HepG2 (cell line): ENCODE data around the gene MGARP. TPM values are rescaled to one million over a fixed set of nuclear protein-coding genes. Genes with fewer than 3 reads are reported as not detected.

Source experiments
- ARID2 ChIP-seq: sonication (generic); formaldehyde crosslinking; IDR thresholded peaks from 2 replicates; pipeline ENCODE4 v1.8.1; 2022; ENCODE audit warnings: mild to moderate bottlenecking, missing genetic modification reagents, borderline replicate concordance
- BORCS8-MEF2B ChIP-seq: sonication (generic); formaldehyde crosslinking; IDR thresholded peaks from 2 replicates; pipeline ENCODE4 v1.8.0; 2022; ENCODE audit warnings: mild to moderate bottlenecking, missing genetic modification reagents
- GABPA ChIP-seq, 2 experiments: IDR thresholded peaks; 2 replicates each; pipeline ENCODE4 v1.6.1; 2011 to 2016; ENCODE audit warnings: low read depth in 2 of 2, low read length in 1 of 2, missing biosample characterization in 1 of 2, missing genetic modification characterization in 1 of 2
- JUND ChIP-seq: sonication (generic); formaldehyde crosslinking; IDR thresholded peaks from 2 replicates; pipeline ENCODE4 v1.8.0; 2022; ENCODE audit warnings: mild to moderate bottlenecking, missing genetic modification reagents
- RELA ChIP-seq: sonication (generic); formaldehyde crosslinking; IDR thresholded peaks from 2 replicates; pipeline ENCODE4 v1.4.0; 2020; ENCODE audit warnings: missing genetic modification reagents
- RXRB ChIP-seq: IDR thresholded peaks from 2 replicates; pipeline ENCODE4 v1.6.1; 2016; ENCODE audit warnings: borderline replicate concordance, missing genetic modification reagents, missing compliant biosample characterization
- SRSF1 ChIP-seq: fragments of 200-400 bp; formaldehyde crosslinking; optimal IDR thresholded peaks from 2 replicates; pipeline ENCODE3; 2017; ENCODE audit warnings: mild to moderate bottlenecking, low read depth, low read length, moderate library complexity
- TAF1 ChIP-seq: sonication (generic); formaldehyde crosslinking; IDR thresholded peaks from 2 replicates; pipeline ENCODE4 v1.4.0; 2020; ENCODE audit warnings: missing genetic modification reagents
- ZBTB42 ChIP-seq: sonication (generic); formaldehyde crosslinking; IDR thresholded peaks from 2 replicates; pipeline ENCODE4 v1.5.0; 2020; ENCODE audit warnings: mild to moderate bottlenecking, missing genetic modification reagents
- ZNF205 ChIP-seq: IDR thresholded peaks from 2 replicates; pipeline ENCODE4 v1.6.1; 2018; ENCODE audit warnings: missing biosample characterization, missing genetic modification reagents
- ZNF605 ChIP-seq: sonication (generic); formaldehyde crosslinking; IDR thresholded peaks from 2 replicates; pipeline ENCODE4 v1.8.0; 2022; ENCODE audit warnings: mild to moderate bottlenecking, missing genetic modification reagents
- ZNF703 ChIP-seq: sonication (generic); formaldehyde crosslinking; IDR thresholded peaks from 2 replicates; pipeline ENCODE4 v1.5.1; 2020; ENCODE audit warnings: missing genetic modification reagents, mild to moderate bottlenecking, moderate library complexity, borderline replicate concordance
- polyA plus RNA-seq, 8 experiments: library from polyadenylated mRNA; depleted of rRNA in 3 of 8; stranded (reverse) in 7 of 8; unstranded in 1 of 8; fragments of >200 nt; fragmentation: Illumina TruSeq in 4 of 8; extraction: Trizol in 4 of 8; gene quantifications; 2 replicates each; pipeline versions ENCODE4 v1.2.1 to v1.2.3, GENCODE V29; 2011 to 2016; ENCODE audit warnings: low read depth in 4 of 8, missing spikeins in 1 of 8, mixed read lengths in 1 of 8; ENCODE audit not compliant: insufficient read depth in 1 of 8
- total RNA-seq, 5 experiments: library from RNA; depleted of rRNA; stranded (reverse); fragments of >200 nt; fragmentation: Illumina TruSeq; extraction: Trizol; gene quantifications; 2 replicates each; pipeline ENCODE4 v1.2.3, GENCODE V29; 2016; ENCODE audit warnings: low read depth in 1 of 5
- TF ChIP-seq, protein P1 (sequence below): sonication (generic); formaldehyde crosslinking; IDR thresholded peaks from 2 replicates; pipeline ENCODE4 v1.4.0; 2020; ENCODE audit warnings: missing genetic modification reagents
- TF ChIP-seq, protein P2 (sequence below): sonication (generic); formaldehyde crosslinking; IDR thresholded peaks from 2 replicates; pipeline ENCODE4 v1.8.1; 2023; ENCODE audit warnings: missing genetic modification reagents, mild to moderate bottlenecking, borderline replicate concordance
- TF ChIP-seq, protein P3 (sequence below): IDR thresholded peaks from 2 replicates; pipeline ENCODE4 v1.4.0; 2020; ENCODE audit warnings: mild to moderate bottlenecking, missing genetic modification reagents
- TF ChIP-seq, protein P4 (sequence below): IDR thresholded peaks from 2 replicates; pipeline ENCODE4 v1.6.1; 2018; ENCODE audit warnings: missing genetic modification reagents, mild to moderate bottlenecking, missing compliant biosample characterization
- TF ChIP-seq, protein P5 (sequence below): sonication (generic); formaldehyde crosslinking; IDR thresholded peaks from 2 replicates; pipeline ENCODE4 v1.5.0; 2020; ENCODE audit warnings: missing genetic modification reagents

MGARP gene
- total and polyA plus RNA-seq, 2 of the 13 experiments (the other 11 are each of a cell fraction or from before 2014, with no cell fraction given): 0.11 to 0.13 TPM

DNA sequence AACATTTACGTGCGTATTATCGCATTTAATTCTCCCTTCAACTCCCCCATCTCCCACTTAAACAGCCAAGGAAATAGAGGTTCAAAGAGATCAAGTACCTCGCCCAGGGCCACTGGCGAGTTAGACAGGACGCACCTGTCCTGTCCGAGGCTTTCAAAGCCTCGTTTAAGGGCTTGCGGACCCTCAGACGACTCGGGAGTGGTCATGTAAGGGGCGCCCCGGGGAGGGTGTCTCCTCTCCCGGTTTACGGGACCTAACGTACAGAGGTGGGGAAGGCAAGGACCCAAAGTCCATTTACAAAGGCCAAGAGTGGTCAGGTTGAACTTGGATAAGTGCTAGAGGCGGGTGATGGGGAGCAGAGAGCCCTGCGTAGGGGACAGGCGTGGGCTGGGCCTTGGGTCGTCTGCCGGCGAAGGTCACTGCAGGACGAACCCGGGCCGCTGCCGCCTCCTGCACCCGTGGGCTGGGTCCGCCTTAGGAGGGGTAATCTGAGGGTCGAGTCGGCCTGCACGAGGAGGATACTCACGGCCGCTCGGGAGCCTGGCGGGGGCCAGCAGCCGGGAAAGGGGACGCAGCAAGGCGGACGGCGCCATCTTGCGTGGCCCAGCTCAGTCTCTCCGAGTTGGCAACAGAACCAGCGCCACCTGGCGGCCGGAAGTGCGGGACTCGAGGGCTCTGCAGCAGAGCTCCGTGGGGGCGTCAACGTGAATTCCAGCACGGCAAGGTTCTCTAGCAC lies 15.3 kb upstream of the MGARP start (continued):
- TF ChIP-seq, protein P1, sequence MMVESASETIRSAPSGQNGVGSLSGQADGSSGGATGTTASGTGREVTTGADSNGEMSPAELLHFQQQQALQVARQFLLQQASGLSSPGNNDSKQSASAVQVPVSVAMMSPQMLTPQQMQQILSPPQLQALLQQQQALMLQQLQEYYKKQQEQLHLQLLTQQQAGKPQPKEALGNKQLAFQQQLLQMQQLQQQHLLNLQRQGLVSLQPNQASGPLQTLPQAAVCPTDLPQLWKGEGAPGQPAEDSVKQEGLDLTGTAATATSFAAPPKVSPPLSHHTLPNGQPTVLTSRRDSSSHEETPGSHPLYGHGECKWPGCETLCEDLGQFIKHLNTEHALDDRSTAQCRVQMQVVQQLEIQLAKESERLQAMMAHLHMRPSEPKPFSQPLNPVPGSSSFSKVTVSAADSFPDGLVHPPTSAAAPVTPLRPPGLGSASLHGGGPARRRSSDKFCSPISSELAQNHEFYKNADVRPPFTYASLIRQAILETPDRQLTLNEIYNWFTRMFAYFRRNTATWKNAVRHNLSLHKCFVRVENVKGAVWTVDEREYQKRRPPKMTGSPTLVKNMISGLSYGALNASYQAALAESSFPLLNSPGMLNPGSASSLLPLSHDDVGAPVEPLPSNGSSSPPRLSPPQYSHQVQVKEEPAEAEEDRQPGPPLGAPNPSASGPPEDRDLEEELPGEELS (CRISPR knock-in tag): peak; percentile 72
- TF ChIP-seq, protein P2, sequence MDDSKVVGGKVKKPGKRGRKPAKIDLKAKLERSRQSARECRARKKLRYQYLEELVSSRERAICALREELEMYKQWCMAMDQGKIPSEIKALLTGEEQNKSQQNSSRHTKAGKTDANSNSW (CRISPR knock-in tag): peak; percentile 93; the same call in 1 of the 2 replicates
- TF ChIP-seq GABPA (IDR thresholded peaks at IDR 0.05; ENCODE audit: low read depth, low read length): peak; percentile 55
- TF ChIP-seq GABPA (CRISPR knock-in tag; IDR thresholded peaks at IDR 0.05; ENCODE audit: low read depth): peak; percentile 85
- TF ChIP-seq ARID2 (CRISPR knock-in tag): peak; percentile 82; the same call in 1 of the 2 replicates
- TF ChIP-seq ZNF205 (CRISPR knock-in tag): 0 out of 2 replicates have a peak, but pooled peaks have one; percentile 62
- 0 out of 2 replicates have a peak, but pooled peaks have one; percentile 45 for TF ChIP-seq ZNF703 (CRISPR knock-in tag)
- peak; percentile 98 for TF ChIP-seq TAF1 (CRISPR knock-in tag)
- TF ChIP-seq JUND (CRISPR knock-in tag): 0 out of 2 replicates have a peak, but pooled peaks have one; percentile 41
- 0 out of 2 replicates have a peak, but pooled peaks have one; percentile 62 for TF ChIP-seq ZBTB42 (CRISPR knock-in tag)
- peak; percentile 73 for TF ChIP-seq ZNF605 (CRISPR knock-in tag)
- TF ChIP-seq, protein P3, sequence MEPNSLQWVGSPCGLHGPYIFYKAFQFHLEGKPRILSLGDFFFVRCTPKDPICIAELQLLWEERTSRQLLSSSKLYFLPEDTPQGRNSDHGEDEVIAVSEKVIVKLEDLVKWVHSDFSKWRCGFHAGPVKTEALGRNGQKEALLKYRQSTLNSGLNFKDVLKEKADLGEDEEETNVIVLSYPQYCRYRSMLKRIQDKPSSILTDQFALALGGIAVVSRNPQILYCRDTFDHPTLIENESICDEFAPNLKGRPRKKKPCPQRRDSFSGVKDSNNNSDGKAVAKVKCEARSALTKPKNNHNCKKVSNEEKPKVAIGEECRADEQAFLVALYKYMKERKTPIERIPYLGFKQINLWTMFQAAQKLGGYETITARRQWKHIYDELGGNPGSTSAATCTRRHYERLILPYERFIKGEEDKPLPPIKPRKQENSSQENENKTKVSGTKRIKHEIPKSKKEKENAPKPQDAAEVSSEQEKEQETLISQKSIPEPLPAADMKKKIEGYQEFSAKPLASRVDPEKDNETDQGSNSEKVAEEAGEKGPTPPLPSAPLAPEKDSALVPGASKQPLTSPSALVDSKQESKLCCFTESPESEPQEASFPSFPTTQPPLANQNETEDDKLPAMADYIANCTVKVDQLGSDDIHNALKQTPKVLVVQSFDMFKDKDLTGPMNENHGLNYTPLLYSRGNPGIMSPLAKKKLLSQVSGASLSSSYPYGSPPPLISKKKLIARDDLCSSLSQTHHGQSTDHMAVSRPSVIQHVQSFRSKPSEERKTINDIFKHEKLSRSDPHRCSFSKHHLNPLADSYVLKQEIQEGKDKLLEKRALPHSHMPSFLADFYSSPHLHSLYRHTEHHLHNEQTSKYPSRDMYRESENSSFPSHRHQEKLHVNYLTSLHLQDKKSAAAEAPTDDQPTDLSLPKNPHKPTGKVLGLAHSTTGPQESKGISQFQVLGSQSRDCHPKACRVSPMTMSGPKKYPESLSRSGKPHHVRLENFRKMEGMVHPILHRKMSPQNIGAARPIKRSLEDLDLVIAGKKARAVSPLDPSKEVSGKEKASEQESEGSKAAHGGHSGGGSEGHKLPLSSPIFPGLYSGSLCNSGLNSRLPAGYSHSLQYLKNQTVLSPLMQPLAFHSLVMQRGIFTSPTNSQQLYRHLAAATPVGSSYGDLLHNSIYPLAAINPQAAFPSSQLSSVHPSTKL (CRISPR knock-in tag): peak; percentile 76
- peak; percentile 85; the same call in 1 of the 2 replicates for TF ChIP-seq BORCS8-MEF2B (CRISPR knock-in tag)
- TF ChIP-seq RELA (CRISPR knock-in tag): 0 out of 2 replicates have a peak, but pooled peaks have one; percentile 72
- peak; percentile 88 for TF ChIP-seq SRSF1
- TF ChIP-seq, protein P4, sequence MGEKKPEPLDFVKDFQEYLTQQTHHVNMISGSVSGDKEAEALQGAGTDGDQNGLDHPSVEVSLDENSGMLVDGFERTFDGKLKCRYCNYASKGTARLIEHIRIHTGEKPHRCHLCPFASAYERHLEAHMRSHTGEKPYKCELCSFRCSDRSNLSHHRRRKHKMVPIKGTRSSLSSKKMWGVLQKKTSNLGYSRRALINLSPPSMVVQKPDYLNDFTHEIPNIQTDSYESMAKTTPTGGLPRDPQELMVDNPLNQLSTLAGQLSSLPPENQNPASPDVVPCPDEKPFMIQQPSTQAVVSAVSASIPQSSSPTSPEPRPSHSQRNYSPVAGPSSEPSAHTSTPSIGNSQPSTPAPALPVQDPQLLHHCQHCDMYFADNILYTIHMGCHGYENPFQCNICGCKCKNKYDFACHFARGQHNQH (CRISPR knock-in tag): peak; percentile 66
- TF ChIP-seq, protein P5, sequence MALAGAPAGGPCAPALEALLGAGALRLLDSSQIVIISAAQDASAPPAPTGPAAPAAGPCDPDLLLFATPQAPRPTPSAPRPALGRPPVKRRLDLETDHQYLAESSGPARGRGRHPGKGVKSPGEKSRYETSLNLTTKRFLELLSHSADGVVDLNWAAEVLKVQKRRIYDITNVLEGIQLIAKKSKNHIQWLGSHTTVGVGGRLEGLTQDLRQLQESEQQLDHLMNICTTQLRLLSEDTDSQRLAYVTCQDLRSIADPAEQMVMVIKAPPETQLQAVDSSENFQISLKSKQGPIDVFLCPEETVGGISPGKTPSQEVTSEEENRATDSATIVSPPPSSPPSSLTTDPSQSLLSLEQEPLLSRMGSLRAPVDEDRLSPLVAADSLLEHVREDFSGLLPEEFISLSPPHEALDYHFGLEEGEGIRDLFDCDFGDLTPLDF (CRISPR knock-in tag): peak; percentile 54; the same call in 1 of the 2 replicates
- TF ChIP-seq RXRB: peak; percentile 72
